GM23338 (cell line): Measurements from ENCODE around the gene CD4. TPM values are rescaled to one million over a fixed set of nuclear protein-coding genes. Genes with fewer than 3 reads are reported as not detected.
A peak's percentile ranks its signal among the peaks of the same experiment; 100 is the strongest.

Experiments
- ATAC-seq: fragments of 200-7000 bp; cut with Tn5 transposase; 3 replicates; pipeline ENCODE4 v1.9.1; 2020
- DNase-seq: peaks from one replicate; pipeline ENCODE4 v3.0.0-alpha.2; 2015; ENCODE audit warnings: low spot score
- H2AFZ ChIP-seq: fragments of 200-600 bp; sonication (generic); 2 replicates; pipeline ENCODE4 v1.8.0; 2016; ENCODE audit warnings: antibody characterized with exemption, mild to moderate bottlenecking, moderate library complexity
- H3F3A ChIP-seq: fragments of 200-600 bp; sonication (generic); replicated peaks from 2 replicates; pipeline ENCODE4 v1.8.0; 2017; ENCODE audit warnings: antibody characterized with exemption, mixed run types, low read depth
- H3K27ac ChIP-seq: fragments of 200-600 bp; sonication (generic); 2 replicates; pipeline ENCODE4 v1.6.1; 2016; ENCODE audit warnings: low read depth
- H3K27me3 ChIP-seq: fragments of 200-600 bp; sonication (generic); 2 replicates; pipeline ENCODE4 v1.8.0; 2016; ENCODE audit warnings: mild to moderate bottlenecking, mixed run types, moderate library complexity; ENCODE audit not compliant: insufficient read depth
- H3K36me3 ChIP-seq: fragments of 200-600 bp; sonication (generic); 2 replicates; pipeline ENCODE4 v1.8.0; 2016; ENCODE audit warnings: mild to moderate bottlenecking; ENCODE audit not compliant: insufficient read depth
- H3K4me1 ChIP-seq: fragments of 200-600 bp; sonication (generic); 2 replicates; pipeline ENCODE4 v1.8.0; 2016; ENCODE audit warnings: mild to moderate bottlenecking, moderate library complexity; ENCODE audit not compliant: insufficient read depth
- H3K4me2 ChIP-seq: fragments of 200-600 bp; sonication (generic); 2 replicates; pipeline ENCODE4 v1.7.1; 2017; ENCODE audit warnings: mixed run types
- H3K4me3 ChIP-seq: fragments of 200-600 bp; sonication (generic); 2 replicates; pipeline ENCODE4 v1.6.1; 2016; ENCODE audit warnings: mixed run types
- H3K79me2 ChIP-seq: fragments of 200-600 bp; sonication (generic); replicated peaks from 2 replicates; pipeline ENCODE4 v1.8.0; 2017; ENCODE audit warnings: mild to moderate bottlenecking; ENCODE audit not compliant: insufficient read depth
- H3K9me2 ChIP-seq: fragments of 200-600 bp; sonication (generic); 2 replicates; pipeline ENCODE4 v1.8.0; 2017; ENCODE audit not compliant: insufficient read depth
- H4K20me1 ChIP-seq: fragments of 200-600 bp; sonication (generic); replicated peaks from 2 replicates; pipeline ENCODE4 v1.8.0; 2017; ENCODE audit warnings: mild to moderate bottlenecking; ENCODE audit not compliant: insufficient read depth
- H3K27ac Mint-ChIP-seq: 2 replicates; pipeline ENCODE4 v1.8.0; 2020; ENCODE audit warnings: inconsistent platforms, mild to moderate bottlenecking, moderate library complexity, mixed read lengths
- H3K27me3 Mint-ChIP-seq: 3 replicates; pipeline ENCODE4 v1.8.0; 2022; ENCODE audit warnings: low read depth, mild to moderate bottlenecking, moderate library complexity, mixed read lengths, inconsistent platforms; ENCODE audit not compliant: insufficient read depth, poor library complexity
- H3K36me3 Mint-ChIP-seq: 3 replicates; pipeline ENCODE4 v1.8.0; 2021; ENCODE audit warnings: low read depth, mild to moderate bottlenecking, inconsistent platforms, moderate library complexity, mixed read lengths
- H3K4me1 Mint-ChIP-seq: 3 replicates; pipeline ENCODE4 v1.8.0; 2020; ENCODE audit warnings: mild to moderate bottlenecking, inconsistent platforms, mixed read lengths
- H3K4me3 Mint-ChIP-seq: 3 replicates; pipeline ENCODE4 v1.8.0; 2021; ENCODE audit warnings: moderate library complexity, mild to moderate bottlenecking, inconsistent platforms, mixed read lengths
- H3K9me3 Mint-ChIP-seq: 3 replicates; pipeline ENCODE4 v1.8.0; 2020; ENCODE audit warnings: moderate library complexity, mild to moderate bottlenecking, inconsistent platforms, mixed read lengths
- CREB1 ChIP-seq: fragments of 250-450 bp; sonication (Bioruptor Pico); IDR thresholded peaks from 2 replicates; pipeline ENCODE4 v1.5.0; 2020; ENCODE audit warnings: low read depth, mild to moderate bottlenecking, moderate library complexity
- EZH2 ChIP-seq: fragments of 200-600 bp; sonication (generic); IDR thresholded peaks from one replicate; pipeline ENCODE4 v1.8.0; 2017; ENCODE audit warnings: antibody characterized with exemption, mild to moderate bottlenecking, low read depth; ENCODE audit not compliant: unreplicated experiment
- EZH2phosphoT487 ChIP-seq: fragments of 200-600 bp; sonication (generic); IDR thresholded peaks from one replicate; pipeline ENCODE4 v1.8.1; 2018; ENCODE audit warnings: antibody characterized with exemption; ENCODE audit not compliant: unreplicated experiment
- JUNB ChIP-seq: IDR thresholded peaks from one replicate; pipeline ENCODE4 v1.6.1; 2016; ENCODE audit warnings: antibody characterized with exemption; ENCODE audit not compliant: unreplicated experiment
- POLR2AphosphoS5 ChIP-seq: IDR thresholded peaks from 2 replicates; pipeline ENCODE4 v1.6.1; 2016; ENCODE audit warnings: antibody characterized with exemption, low read depth
- STAT1 ChIP-seq: IDR thresholded peaks from one replicate; pipeline ENCODE4 v1.6.1; 2016; ENCODE audit warnings: antibody characterized with exemption; ENCODE audit not compliant: unreplicated experiment
- ZNF114 ChIP-seq: fragments of 250-450 bp; sonication (Bioruptor Pico); IDR thresholded peaks from 2 replicates; pipeline ENCODE4 v1.5.0; 2020; ENCODE audit warnings: mild to moderate bottlenecking, moderate library complexity
- ZNF331 ChIP-seq: fragments of 250-450 bp; sonication (Bioruptor Pico); IDR thresholded peaks from 2 replicates; pipeline ENCODE4 v1.5.0; 2020; ENCODE audit warnings: low read depth, mild to moderate bottlenecking, moderate library complexity
- polyA plus RNA-seq: library from polyadenylated mRNA; unstranded; fragments of >200 nt; fragmentation: Nextera tagmentation; extraction: Ambion mirVana; gene quantifications from 2 replicates; pipeline ENCODE4 v1.2.1, GENCODE V29; 2016
- total RNA-seq: library from RNA; depleted of rRNA; stranded (reverse); fragments of >200 nt; shearing (Covaris generic); gene quantifications from 2 replicates; pipeline ENCODE4 v1.2.3, GENCODE V29; 2014
- TF ChIP-seq, protein P1 (sequence below): IDR thresholded peaks from 2 replicates; pipeline ENCODE4 v1.6.1; 2016; ENCODE audit warnings: antibody characterized with exemption
- TF ChIP-seq, protein P2 (sequence below): IDR thresholded peaks from one replicate; pipeline ENCODE4 v1.6.1; 2018; ENCODE audit warnings: antibody characterized with exemption; ENCODE audit not compliant: unreplicated experiment
- TF ChIP-seq, protein P3 (sequence below), 2 experiments: fragments of 200-600 bp in 1 of 2; sonication (generic) in 1 of 2; conservative IDR thresholded peaks; 2 replicates each; pipeline versions ENCODE4 v1.5.1 to v1.6.1; 2016 to 2017; ENCODE audit warnings: antibody characterized with exemption in 2 of 2, low read depth in 2 of 2, mild to moderate bottlenecking in 2 of 2, moderate library complexity in 1 of 2

CD4 gene
- total and polyA plus RNA-seq, 2 experiments from 2014 or later: 1.5 to 2.0 TPM

DNA sequence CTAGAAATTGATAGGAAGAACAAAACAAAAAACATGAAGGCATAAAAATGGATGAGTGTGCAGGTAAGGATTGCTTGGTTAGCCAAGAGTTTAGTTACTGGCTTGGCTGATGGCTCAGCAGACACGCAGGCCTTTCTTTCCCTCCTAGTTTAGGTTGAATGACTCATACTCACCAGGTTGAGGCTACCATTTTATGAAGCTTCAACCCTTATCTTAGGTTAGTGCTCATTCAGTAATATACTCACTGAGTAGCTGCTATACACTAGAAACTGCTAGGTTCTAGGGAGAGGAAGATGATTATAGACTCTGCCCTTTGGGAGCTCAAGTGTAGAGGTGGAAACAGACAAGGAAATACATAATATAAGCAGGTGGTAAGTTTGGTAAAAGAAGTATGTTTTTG is 44.9 kb downstream of the CD4 start (continued):
- TF ChIP-seq, protein P1, sequence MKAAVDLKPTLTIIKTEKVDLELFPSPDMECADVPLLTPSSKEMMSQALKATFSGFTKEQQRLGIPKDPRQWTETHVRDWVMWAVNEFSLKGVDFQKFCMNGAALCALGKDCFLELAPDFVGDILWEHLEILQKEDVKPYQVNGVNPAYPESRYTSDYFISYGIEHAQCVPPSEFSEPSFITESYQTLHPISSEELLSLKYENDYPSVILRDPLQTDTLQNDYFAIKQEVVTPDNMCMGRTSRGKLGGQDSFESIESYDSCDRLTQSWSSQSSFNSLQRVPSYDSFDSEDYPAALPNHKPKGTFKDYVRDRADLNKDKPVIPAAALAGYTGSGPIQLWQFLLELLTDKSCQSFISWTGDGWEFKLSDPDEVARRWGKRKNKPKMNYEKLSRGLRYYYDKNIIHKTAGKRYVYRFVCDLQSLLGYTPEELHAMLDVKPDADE: no peak

DNA sequence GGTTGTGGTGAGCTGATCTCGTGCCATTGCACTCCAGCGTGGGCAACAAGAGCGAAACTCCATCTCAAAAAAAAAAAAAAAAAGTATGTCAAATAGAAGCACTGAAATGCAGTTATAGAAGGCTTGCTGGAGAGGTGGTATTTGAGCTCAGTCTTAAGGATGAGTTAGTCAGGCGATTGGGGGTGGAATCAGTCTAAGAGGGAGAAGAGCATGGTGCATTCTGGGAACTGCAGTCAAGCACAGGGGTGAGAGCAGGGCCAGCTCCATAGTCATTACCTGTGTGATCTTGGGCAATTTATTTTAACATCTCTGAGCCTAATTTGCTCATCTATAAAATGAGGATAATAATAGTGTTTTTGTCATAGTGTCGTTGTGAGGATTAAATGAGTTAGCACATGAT is 45.5 kb downstream of the CD4 start:
- ATAC-seq: peak; percentile 13; the same call in 2 of the 3 replicates
- Histone ChIP-seq H3K4me1 (peaks cover 5% of the 10 kb centered on the region; the same call in 1 of the 2 replicates), H3F3A (peaks cover 21% of the 10 kb centered on the region), H2AFZ (no peak overlapping the region), H3K79me2 (peaks cover 5% of the 10 kb centered on the region), H3K36me3 (peaks cover 8% of the 10 kb centered on the region; the same call in 1 of the 2 replicates), H3K4me2 (no peak overlapping the region), H4K20me1 (peaks cover 3% of the 10 kb centered on the region; the same call in 1 of the 2 replicates), H3K4me3 (no peak overlapping the region), H3K9me2 (no peaks in the 10 kb centered on the region), H3K27me3 (no peaks in the 10 kb centered on the region), H3K27ac (no peak overlapping the region)
- Mint-ChIP-seq H3K36me3 (peaks cover 81% of the 10 kb centered on the region), H3K27ac (no peak overlapping the region), H3K9me3 (no peaks in the 10 kb centered on the region), H3K27me3 (peaks cover 16% of the 10 kb centered on the region), H3K4me1 (peaks cover 22% of the 10 kb centered on the region), H3K4me3 (peak overlapping the region; percentile 11; the same call in 1 of the 3 replicates)
- no peak for DNase-seq
- TF ChIP-seq, protein P1: no peak
- TF ChIP-seq, protein P2, sequence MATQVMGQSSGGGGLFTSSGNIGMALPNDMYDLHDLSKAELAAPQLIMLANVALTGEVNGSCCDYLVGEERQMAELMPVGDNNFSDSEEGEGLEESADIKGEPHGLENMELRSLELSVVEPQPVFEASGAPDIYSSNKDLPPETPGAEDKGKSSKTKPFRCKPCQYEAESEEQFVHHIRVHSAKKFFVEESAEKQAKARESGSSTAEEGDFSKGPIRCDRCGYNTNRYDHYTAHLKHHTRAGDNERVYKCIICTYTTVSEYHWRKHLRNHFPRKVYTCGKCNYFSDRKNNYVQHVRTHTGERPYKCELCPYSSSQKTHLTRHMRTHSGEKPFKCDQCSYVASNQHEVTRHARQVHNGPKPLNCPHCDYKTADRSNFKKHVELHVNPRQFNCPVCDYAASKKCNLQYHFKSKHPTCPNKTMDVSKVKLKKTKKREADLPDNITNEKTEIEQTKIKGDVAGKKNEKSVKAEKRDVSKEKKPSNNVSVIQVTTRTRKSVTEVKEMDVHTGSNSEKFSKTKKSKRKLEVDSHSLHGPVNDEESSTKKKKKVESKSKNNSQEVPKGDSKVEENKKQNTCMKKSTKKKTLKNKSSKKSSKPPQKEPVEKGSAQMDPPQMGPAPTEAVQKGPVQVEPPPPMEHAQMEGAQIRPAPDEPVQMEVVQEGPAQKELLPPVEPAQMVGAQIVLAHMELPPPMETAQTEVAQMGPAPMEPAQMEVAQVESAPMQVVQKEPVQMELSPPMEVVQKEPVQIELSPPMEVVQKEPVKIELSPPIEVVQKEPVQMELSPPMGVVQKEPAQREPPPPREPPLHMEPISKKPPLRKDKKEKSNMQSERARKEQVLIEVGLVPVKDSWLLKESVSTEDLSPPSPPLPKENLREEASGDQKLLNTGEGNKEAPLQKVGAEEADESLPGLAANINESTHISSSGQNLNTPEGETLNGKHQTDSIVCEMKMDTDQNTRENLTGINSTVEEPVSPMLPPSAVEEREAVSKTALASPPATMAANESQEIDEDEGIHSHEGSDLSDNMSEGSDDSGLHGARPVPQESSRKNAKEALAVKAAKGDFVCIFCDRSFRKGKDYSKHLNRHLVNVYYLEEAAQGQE: no peak
- TF ChIP-seq, protein P3, sequence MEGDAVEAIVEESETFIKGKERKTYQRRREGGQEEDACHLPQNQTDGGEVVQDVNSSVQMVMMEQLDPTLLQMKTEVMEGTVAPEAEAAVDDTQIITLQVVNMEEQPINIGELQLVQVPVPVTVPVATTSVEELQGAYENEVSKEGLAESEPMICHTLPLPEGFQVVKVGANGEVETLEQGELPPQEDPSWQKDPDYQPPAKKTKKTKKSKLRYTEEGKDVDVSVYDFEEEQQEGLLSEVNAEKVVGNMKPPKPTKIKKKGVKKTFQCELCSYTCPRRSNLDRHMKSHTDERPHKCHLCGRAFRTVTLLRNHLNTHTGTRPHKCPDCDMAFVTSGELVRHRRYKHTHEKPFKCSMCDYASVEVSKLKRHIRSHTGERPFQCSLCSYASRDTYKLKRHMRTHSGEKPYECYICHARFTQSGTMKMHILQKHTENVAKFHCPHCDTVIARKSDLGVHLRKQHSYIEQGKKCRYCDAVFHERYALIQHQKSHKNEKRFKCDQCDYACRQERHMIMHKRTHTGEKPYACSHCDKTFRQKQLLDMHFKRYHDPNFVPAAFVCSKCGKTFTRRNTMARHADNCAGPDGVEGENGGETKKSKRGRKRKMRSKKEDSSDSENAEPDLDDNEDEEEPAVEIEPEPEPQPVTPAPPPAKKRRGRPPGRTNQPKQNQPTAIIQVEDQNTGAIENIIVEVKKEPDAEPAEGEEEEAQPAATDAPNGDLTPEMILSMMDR (conservative IDR thresholded peaks at IDR 0.05; ENCODE audit: low read depth in 2 of 2): no peak
- TF ChIP-seq EZH2 (no peak), JUNB (no peak), ZNF331 (CRISPR knock-in tag) (no peak), STAT1 (no peak), POLR2AphosphoS5 (no peak), ZNF114 (CRISPR knock-in tag) (no peak), EZH2phosphoT487 (no peak), CREB1 (CRISPR knock-in tag) (no peak)
